Measurements from ENCODE around the gene TANGO2.

The TANGO2 gene

GRCh38 chr22:19983741-19984140 lies 37.2 kb upstream of the TANGO2 start:
- no peak for DNase-seq (ENCODE audit: low spot score)

GRCh38 chr22:19984201-19984753 lies 36.6 kb upstream of the TANGO2 start:
- no peak for DNase-seq (ENCODE audit: low spot score)

- no peak for DNase-seq (ENCODE audit: low spot score)
Measured at GRCh38 chr22:19984851-19985811, 35.8 kb upstream of the TANGO2 start.

GRCh38 chr22:19986011-19986409 lies 34.9 kb upstream of the TANGO2 start:
- DNase-seq (ENCODE audit: low spot score) = no peak

GRCh38 chr22:19986410-19987341 lies 34.2 kb upstream of the TANGO2 start:
- peak; percentile 79 for DNase-seq (ENCODE audit: low spot score)

GRCh38 chr22:19987394-19988306 lies 33.3 kb upstream of the TANGO2 start:
- DNase-seq (ENCODE audit: low spot score) = no peak

GRCh38 chr22:19988331-19988808 lies 32.5 kb upstream of the TANGO2 start:
- no peak for DNase-seq (ENCODE audit: low spot score)

GRCh38 chr22:19988965-19989724 lies 31.8 kb upstream of the TANGO2 start:
- DNase-seq (ENCODE audit: low spot score) = no peak

- no peak for DNase-seq (ENCODE audit: low spot score)
Measured at GRCh38 chr22:19989725-19990067, 31.2 kb upstream of the TANGO2 start.

GRCh38 chr22:19990188-19990587 lies 30.7 kb upstream of the TANGO2 start:
- DNase-seq (ENCODE audit: low spot score) = no peak

GRCh38 chr22:19990609-19991394 lies 30.1 kb upstream of the TANGO2 start:
- no peak for DNase-seq (ENCODE audit: low spot score)

- DNase-seq (ENCODE audit: low spot score) = no peak
Measured at GRCh38 chr22:19991395-19991644, 29.6 kb upstream of the TANGO2 start.

- no peak for DNase-seq (ENCODE audit: low spot score)
Measured at GRCh38 chr22:19991645-19992451, 29.1 kb upstream of the TANGO2 start.

GRCh38 chr22:19992481-19992911 lies 28.4 kb upstream of the TANGO2 start:
- no peak for DNase-seq (ENCODE audit: low spot score)

- DNase-seq (ENCODE audit: low spot score) = no peak
Measured at GRCh38 chr22:19992921-19993355, 28.0 kb upstream of the TANGO2 start.

GRCh38 chr22:19993926-19994325 lies 27.0 kb upstream of the TANGO2 start:
- no peak for DNase-seq (ENCODE audit: low spot score)

- DNase-seq (ENCODE audit: low spot score) = no peak
Measured at GRCh38 chr22:19994851-19995610, 25.9 kb upstream of the TANGO2 start.

Measured in SK-N-DZ (cell line).